Measurements from ENCODE around the gene EPS8L3.
A peak's percentile ranks its signal among the peaks of the same experiment; 100 is the strongest.

Gene EPS8L3

DNA sequence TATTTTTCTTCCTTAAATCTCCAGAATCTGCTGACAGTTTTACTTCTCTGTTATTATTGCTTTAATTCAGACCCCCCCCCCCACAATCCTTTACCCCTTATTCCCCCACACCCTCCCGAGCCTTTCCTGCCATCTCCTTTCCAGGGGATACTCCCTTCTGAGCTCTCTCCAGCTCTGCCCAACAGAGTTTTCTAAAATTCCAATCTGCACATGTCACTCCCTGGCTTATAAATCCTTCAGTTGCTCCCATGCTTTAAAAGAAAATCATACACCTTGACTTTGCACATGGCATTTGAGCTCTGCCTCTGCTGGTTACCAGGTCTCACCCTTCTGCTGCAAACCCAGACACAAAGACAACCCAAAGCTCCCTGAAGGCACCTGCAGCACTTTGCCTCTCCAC, 11.7 kb upstream of the EPS8L3 start:
- TF ChIP-seq, protein P1, sequence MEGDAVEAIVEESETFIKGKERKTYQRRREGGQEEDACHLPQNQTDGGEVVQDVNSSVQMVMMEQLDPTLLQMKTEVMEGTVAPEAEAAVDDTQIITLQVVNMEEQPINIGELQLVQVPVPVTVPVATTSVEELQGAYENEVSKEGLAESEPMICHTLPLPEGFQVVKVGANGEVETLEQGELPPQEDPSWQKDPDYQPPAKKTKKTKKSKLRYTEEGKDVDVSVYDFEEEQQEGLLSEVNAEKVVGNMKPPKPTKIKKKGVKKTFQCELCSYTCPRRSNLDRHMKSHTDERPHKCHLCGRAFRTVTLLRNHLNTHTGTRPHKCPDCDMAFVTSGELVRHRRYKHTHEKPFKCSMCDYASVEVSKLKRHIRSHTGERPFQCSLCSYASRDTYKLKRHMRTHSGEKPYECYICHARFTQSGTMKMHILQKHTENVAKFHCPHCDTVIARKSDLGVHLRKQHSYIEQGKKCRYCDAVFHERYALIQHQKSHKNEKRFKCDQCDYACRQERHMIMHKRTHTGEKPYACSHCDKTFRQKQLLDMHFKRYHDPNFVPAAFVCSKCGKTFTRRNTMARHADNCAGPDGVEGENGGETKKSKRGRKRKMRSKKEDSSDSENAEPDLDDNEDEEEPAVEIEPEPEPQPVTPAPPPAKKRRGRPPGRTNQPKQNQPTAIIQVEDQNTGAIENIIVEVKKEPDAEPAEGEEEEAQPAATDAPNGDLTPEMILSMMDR (IDR thresholded peaks at IDR 0.05; ENCODE audit: extremely low read depth, missing control alignments) = no peak
- no peak for DNase-seq (ENCODE audit: low spot score)

DNA sequence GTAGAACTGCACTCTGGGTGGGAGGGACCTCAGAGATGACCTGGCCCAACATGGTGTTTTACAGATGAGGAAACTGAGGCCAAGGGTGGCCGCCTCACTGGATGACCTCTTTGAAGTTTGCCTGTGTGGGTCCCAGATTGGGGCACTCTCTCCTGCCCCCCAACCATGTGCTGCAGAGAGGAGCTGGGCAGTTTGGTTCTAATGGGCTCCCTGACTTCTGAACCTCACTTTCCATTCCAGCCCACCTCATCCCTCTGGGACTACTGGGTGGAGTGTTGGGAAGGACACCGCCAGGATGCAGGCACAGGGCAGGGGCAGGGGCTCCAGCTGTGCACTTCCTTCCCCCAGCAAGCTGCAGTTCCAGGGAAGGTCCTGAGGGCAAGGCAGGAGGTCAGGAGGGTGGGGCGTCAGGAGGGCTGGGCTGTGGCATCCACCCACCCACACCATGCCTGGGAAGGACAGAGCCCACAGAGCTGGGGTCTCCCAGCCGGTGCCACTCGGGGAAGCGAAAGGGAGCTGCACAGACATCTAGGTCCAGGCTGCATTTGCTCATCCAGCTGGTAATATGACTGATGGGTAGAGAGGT, 10.3 kb upstream of the EPS8L3 start:
- TF ChIP-seq, protein P1 (IDR thresholded peaks at IDR 0.05; ENCODE audit: extremely low read depth, missing control alignments) = no peak
- no peak for DNase-seq (ENCODE audit: low spot score)

DNA sequence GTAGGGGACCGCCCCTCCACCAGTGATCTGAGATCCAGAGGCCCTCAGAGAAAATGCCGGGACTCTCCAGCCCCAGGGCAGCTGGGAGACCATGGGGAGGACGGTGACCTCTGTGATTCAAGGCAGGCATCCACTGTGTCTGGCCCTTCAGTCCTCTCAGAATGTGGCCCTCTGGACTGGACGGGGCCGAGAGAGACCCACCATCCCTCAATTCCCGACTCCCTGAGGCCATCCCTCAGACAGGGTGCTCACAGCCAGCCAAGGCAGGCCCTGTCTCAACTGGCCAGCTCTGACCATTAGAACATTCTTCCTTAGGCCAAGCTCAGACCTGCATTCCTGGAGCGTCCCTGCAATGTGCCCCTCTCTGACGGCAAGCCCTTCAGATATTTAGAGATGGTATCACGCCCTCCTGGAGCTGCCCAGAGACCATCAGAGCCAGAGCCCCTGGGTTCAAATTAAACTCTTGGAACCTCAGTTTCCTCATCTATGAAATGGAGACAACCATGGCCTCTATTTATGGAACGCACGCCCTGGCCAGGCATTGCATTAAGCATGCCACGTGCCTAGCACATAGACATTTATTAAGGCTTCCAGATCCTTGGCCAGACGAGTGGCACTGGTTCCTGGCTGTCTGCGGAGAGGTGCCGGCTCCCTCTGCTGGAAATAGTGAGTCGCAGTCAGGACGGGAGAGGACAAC, 9.6 kb upstream of the EPS8L3 start:
- DNase-seq (ENCODE audit: low spot score) = peak; percentile 79

DNA sequence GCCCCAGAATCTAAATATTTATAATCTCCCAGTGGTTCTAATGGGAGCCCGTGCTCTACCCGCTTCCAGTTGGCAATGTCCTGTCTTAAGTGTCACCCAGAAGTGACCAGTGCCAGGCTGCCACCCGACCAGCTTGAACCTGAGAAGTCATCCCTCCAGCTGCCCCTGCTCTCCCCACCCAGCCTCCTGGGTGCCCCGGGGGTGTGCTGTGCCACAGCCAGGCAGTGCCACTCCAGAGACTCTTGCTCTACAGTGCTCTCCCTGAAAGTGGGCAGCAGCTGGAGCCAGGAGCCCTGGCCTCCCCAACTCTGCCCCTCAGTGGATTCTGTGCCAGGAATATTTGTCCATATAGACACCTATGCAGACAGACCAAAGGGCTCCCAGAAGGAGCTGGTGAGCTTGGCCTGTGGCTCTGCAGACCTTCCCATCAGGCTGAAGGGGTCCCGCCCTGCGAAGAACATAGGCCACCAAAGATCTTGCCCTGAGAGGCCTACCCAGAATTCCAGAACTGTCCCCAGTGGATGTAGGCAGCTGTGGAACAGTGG, 9.0 kb upstream of the EPS8L3 start:
- TF ChIP-seq, protein P1 (IDR thresholded peaks at IDR 0.05; ENCODE audit: extremely low read depth, missing control alignments) = no peak
- no peak for DNase-seq (ENCODE audit: low spot score)

More for the DNA sequence above, 9.6 kb upstream of the EPS8L3 start:
- TF ChIP-seq, protein P1 (IDR thresholded peaks at IDR 0.05; ENCODE audit: extremely low read depth, missing control alignments) = peak; percentile 80

DNA sequence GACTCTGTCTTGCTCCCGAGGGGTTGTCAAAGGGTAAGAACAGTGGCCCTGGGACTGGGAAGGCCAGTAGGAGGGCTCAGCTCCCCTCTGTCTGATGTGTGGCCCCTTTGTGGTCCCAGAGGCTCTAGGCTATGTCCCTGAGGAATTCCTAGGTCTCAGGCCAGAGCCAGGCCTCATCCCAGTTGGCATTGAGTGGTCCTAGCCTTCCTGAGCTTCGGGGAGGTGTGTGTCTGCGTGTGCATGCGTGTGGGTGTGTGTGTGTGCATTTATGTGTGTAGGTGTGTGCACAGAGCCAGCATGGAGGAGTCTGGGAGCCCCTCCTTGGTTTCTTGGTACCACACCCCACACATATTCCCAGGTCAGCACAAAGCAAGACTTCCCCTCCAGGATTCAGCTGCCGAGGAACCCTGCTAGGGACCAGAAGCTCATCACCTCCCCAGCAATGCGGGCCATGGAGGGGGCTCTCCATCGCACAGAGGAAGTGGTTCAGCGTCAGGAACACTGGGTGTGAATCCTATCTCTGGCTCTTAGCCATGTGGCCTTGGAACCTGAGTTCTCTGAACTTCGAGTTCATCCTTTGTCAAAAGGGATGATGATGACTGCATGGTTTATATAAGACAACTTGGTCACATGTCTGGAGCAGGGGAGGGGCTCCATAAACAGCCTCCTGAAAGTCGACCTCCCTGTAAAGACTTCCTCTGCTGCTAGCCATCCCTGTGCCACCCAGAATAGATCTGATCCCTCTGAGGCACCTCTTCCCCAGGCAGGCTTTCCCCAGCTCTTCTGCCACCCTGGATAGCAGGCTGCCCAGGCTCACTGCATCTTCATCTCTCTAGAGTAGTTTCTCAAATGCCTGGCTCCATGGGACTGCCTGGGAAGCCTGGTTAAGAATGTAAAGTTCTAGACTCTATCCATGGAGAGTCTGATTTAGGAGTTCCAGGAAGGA, 8.3 kb upstream of the EPS8L3 start:
- no peak for DNase-seq (ENCODE audit: low spot score)
- TF ChIP-seq, protein P1 (IDR thresholded peaks at IDR 0.05; ENCODE audit: extremely low read depth, missing control alignments) = no peak

DNA sequence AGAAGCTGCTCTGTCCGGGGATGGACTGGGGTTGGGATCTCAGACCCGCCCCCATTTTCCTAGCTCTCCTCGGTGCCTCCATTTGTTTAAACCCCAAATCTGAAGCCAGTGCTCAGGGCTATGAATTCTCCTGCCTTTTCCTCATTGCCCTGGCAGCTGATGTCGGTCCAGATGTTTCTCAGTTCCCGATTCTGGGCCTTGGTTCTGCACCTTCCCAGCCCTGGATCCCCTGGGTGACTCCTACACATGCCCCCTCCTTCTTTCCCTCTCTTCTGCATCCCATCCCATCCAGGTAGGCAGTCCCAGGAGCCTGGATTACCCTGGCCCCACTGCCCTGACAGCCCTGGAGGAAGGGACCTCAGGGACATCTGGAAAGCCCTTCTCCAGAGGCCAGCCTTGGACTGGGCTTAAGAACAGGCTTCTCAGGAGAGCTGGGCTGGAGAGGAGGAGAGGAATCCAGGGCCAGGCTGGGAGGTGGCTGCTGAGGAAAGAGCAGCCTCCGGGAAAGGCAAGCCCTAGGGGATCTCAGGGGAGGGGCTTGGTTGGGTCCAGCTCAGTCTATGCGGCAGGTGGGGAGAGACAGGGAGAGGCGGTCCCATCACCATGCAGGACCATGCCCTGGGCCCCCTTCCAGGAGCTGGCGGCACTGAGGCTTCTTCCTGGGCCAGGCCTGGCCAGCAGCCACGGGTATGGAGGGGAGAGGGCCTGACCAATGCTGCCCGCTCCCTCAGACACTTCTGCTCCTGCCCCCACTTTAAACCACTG, 6.8 kb upstream of the EPS8L3 start:
- TF ChIP-seq, protein P1 (IDR thresholded peaks at IDR 0.05; ENCODE audit: extremely low read depth, missing control alignments) = no peak
- no peak for DNase-seq (ENCODE audit: low spot score)
